OCI-LY3 (cell line): Measurements from ENCODE around the gene YWHAG.

Experiments used
- CTCF ChIP-seq: fragments of 200-600, 300-600 bp; sonication (generic); IDR thresholded peaks from 2 replicates; pipeline ENCODE4 v1.5.1; 2014; ENCODE audit warnings: antibody characterized with exemption, low read length, low read depth
- EZH2phosphoT487 ChIP-seq: fragments of 200-600 bp; shearing (Covaris generic); IDR thresholded peaks from 2 replicates; pipeline ENCODE4 v1.6.1; 2018; ENCODE audit warnings: antibody characterized with exemption, mixed run types, low read depth

- no peak for TF ChIP-seq CTCF
- no peak for TF ChIP-seq EZH2phosphoT487
Measured at GRCh38 chr7:76327610-76328009, 31.2 kb downstream of the YWHAG start.
